IgD-negative memory B cell (primary cell): Measurements from ENCODE around the gene LGALS3. TPM values are rescaled to one million over a fixed set of nuclear protein-coding genes. Genes with fewer than 3 reads are reported as not detected.
A peak's percentile ranks its signal among the peaks of the same experiment; 100 is the strongest.

Source experiments
- H3K27ac Mint-ChIP-seq, 3 donors: one replicate each; pipeline ENCODE4 v1.8.0; 2020 to 2022; ENCODE audit warnings: mild to moderate bottlenecking in 3 of 3, mixed read lengths in 3 of 3, moderate library complexity in 1 of 3
- H3K27me3 Mint-ChIP-seq: one replicate; pipeline ENCODE4 v1.8.0; 2021; ENCODE audit warnings: mixed read lengths
- H3K36me3 Mint-ChIP-seq: one replicate; pipeline ENCODE4 v1.8.0; 2020; ENCODE audit warnings: mild to moderate bottlenecking, mixed read lengths
- H3K4me1 Mint-ChIP-seq, 3 donors: one replicate each; pipeline ENCODE4 v1.8.0; 2020 to 2022; ENCODE audit warnings: mixed read lengths in 3 of 3, mild to moderate bottlenecking in 1 of 3
- H3K4me3 Mint-ChIP-seq, 4 donors: one replicate each; pipeline ENCODE4 v1.8.0; 2020 to 2022; ENCODE audit warnings: mild to moderate bottlenecking in 4 of 4, mixed read lengths in 4 of 4, moderate library complexity in 3 of 4
- H3K9me3 Mint-ChIP-seq, 3 donors: one replicate each; pipeline ENCODE4 v1.8.0; 2020 to 2021; ENCODE audit warnings: mixed read lengths in 3 of 3, mild to moderate bottlenecking in 1 of 3
- polyA plus RNA-seq: library from polyadenylated mRNA; unstranded; fragments of 300-500 nt; fragmentation: Illumina TruSeq; gene quantifications from one replicate; pipeline ENCODE4 v1.2.3, GENCODE V29; 2021

LGALS3 gene
- polyA plus RNA-seq, 1 donor from 2014 or later: 7.6 TPM

DNA sequence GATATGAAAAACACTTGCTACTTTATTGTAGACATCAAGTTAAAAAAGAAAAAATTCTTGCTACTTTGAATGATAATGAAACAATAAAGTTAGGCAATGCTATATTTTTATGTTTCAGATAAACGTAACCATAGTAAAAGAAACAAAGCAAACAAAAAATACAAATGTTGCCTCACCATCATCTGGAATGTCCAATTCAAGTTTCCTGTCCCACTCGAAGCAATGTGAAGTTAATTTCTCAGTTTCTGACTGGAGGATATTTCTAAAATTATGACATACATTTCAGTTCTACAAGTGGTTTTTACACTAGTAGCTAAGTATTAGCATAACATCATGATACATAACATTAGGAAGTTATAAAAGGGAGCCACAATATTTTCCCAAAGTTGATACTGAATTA is 41.5 kb downstream of the LGALS3 start:
- no peaks in the 10 kb centered on the region for H3K9me3 Mint-ChIP-seq
- no peak overlapping the region for H3K4me3 Mint-ChIP-seq
- no peaks in the 10 kb centered on the region for H3K4me1 Mint-ChIP-seq
- H3K27ac Mint-ChIP-seq: no peak overlapping the region
- H3K36me3 Mint-ChIP-seq: no peaks in the 10 kb centered on the region
- no peaks in the 10 kb centered on the region for H3K27me3 Mint-ChIP-seq

GRCh38 chr14:55180006-55180405 is 51.0 kb downstream of the LGALS3 start:
- H3K27me3 Mint-ChIP-seq: no peaks in the 10 kb centered on the region
- no peaks in the 10 kb centered on the region for H3K36me3 Mint-ChIP-seq
- peak overlapping the region in 1 of 4 donors; percentile 82 for H3K4me3 Mint-ChIP-seq

DNA sequence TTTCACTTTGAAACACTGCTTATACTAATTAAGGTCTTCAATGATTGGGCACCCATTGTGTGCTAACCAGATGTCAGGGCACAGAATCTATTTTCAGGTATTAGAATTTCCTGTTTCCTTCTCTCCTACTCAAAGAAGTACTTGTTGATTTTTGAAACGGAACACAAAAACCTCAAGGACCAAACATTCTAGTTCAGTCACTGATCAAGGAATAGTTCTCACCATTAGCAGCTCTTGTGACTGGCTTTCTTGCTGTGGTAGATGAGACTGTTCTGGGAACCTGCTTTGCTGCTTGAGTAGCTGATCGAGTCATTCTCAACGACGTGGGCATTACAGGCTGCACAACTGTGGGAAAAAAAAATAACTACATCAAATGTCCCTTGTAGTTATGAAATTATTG is 51.4 kb downstream of the LGALS3 start:
- H3K27me3 Mint-ChIP-seq: no peaks in the 10 kb centered on the region
- H3K27ac Mint-ChIP-seq: peak overlapping the region in 1 of 3 donors; percentile 8
- no peaks in the 10 kb centered on the region for H3K36me3 Mint-ChIP-seq
- H3K4me1 Mint-ChIP-seq: peaks cover 9 to 18% (median 10%) of the 10 kb centered on the region in 3 donors
- H3K9me3 Mint-ChIP-seq: no peaks in the 10 kb centered on the region
- peak overlapping the region in 1 of 4 donors; percentile 82 for H3K4me3 Mint-ChIP-seq

More at GRCh38 chr14:55180006-55180405, 51.0 kb downstream of the LGALS3 start:
- H3K27ac Mint-ChIP-seq: peak overlapping the region in 1 of 3 donors; percentile 8
- H3K9me3 Mint-ChIP-seq: no peaks in the 10 kb centered on the region
- H3K4me1 Mint-ChIP-seq: peaks cover 9 to 18% (median 10%) of the 10 kb centered on the region in 3 donors

- H3K4me3 Mint-ChIP-seq: peak overlapping the region in 1 of 4 donors; percentile 54
- peaks cover 5 to 16% (median 10%) of the 10 kb centered on the region in 3 donors for H3K4me1 Mint-ChIP-seq
- H3K27ac Mint-ChIP-seq: no peak overlapping the region
- H3K27me3 Mint-ChIP-seq: no peaks in the 10 kb centered on the region
- H3K9me3 Mint-ChIP-seq: no peaks in the 10 kb centered on the region
- H3K36me3 Mint-ChIP-seq: no peaks in the 10 kb centered on the region
Measured at GRCh38 chr14:55188686-55189295, 59.7 kb downstream of the LGALS3 start.

- Mint-ChIP-seq H3K27me3 (no peaks in the 10 kb centered on the region), H3K9me3 (no peaks in the 10 kb centered on the region), H3K4me1 (peaks cover 5 to 16% (median 10%) of the 10 kb centered on the region in 3 donors), H3K36me3 (no peaks in the 10 kb centered on the region), H3K27ac (no peak overlapping the region), H3K4me3 (peak overlapping the region; percentile 67 to 96 (median 94))
Measured at GRCh38 chr14:55190906-55191202, 61.8 kb downstream of the LGALS3 start.

DNA sequence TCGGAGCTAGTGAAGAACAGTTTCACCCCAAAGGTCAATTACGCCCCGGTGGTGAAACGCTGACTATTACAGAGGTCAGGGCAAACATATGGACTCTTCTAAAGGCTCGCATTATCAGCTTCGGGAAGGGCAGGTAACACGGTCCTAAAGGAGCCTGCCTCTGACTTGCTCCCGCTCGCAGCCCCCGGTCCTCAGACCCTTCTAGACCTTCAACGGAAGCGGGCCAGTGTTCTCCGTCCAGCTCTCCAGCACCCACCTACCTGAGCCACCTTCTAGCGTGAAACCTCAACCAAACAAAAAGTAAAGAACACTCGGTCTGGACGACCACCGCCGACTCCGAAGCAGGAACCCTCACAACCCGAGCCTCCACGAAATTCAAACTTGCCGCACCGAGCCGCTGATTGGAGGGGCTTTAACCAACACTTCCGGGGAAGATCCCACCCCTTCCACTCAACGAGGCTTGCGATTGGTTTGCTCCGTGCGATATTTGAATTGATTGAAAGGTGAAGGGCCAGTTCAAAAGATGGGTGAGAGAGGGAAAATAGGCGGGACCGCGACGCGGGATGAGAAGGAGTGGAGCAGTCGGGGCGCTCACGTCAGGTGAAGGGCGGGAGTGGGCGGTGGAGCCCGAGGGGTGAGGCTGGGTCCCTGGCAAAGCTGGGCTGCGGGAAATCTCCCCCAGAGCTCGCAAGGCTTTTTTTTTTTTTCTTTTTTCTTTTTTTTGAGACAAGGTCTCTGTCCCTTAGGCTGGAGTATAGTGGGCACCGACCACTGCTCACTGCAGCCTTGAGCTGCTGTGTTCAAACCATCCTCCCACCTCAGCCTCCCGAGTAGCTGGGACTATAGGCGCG is 62.4 kb downstream of the LGALS3 start, which contains the start of gene DLGAP5:
Gene DLGAP5, minus strand, starts transcription at position 383 of the 851 bp plus-strand sequence. CDS start 2,406 bp downstream, outside the sequence.
- H3K4me1 Mint-ChIP-seq: peaks cover 5 to 16% (median 10%) of the 10 kb centered on the region in 3 donors
- H3K27me3 Mint-ChIP-seq: no peaks in the 10 kb centered on the region
- H3K4me3 Mint-ChIP-seq: peak within 1 kb of the TSS; percentile 82 to 96 (median 94)
- no peaks in the 10 kb centered on the region for H3K36me3 Mint-ChIP-seq
- H3K27ac Mint-ChIP-seq: peak within 1 kb of the TSS; percentile 19 to 78 (median 44)
- no peaks in the 10 kb centered on the region for H3K9me3 Mint-ChIP-seq

GRCh38 chr14:55192054-55192621 is 63.1 kb downstream of the LGALS3 start:
- Mint-ChIP-seq H3K27me3 (no peaks in the 10 kb centered on the region), H3K36me3 (no peaks in the 10 kb centered on the region), H3K4me3 (peak overlapping the region; percentile 82 to 96 (median 94)), H3K9me3 (no peaks in the 10 kb centered on the region), H3K27ac (peak overlapping the region in 2 of 3 donors; percentile 19 to 47), H3K4me1 (peaks cover 5 to 14% (median 10%) of the 10 kb centered on the region in 3 donors)

DNA sequence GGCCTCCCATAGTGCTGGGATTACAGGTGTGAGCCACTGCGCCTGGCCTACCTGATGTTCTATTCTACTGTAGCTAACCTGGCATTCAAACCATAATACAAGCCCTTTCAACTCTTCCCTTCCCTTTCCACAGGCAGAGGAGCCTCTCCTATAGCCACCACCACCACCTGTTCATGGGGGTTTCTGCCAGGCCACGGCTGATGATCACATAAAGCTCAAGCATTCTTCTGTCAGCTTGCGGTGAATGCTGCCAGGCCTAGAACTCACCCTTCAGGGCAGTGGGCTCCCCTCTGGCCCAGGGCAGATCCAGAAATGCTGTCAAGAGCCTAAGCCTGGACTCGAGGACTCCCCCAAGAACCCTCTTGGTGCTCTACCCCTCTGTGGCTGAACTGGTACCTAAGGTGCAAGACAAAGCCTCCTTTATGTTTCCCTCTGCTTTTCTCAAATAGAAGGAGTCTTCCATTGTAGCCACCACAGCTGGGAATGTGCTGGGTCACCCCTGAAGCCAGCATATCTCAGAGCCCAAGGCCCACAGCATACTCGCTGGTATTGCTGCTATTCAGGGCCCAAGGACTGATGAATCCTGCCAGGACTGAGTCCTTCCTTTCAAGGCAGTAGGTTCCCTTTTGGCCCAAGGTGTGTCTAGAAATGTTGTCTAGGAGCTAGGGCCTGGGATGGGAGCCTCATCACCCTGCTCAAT is 65.8 kb downstream of the LGALS3 start:
- Mint-ChIP-seq H3K9me3 (no peaks in the 10 kb centered on the region), H3K4me1 (peaks cover 5 to 14% (median 10%) of the 10 kb centered on the region in 3 donors), H3K27me3 (no peaks in the 10 kb centered on the region), H3K27ac (no peak overlapping the region), H3K36me3 (no peaks in the 10 kb centered on the region), H3K4me3 (peak overlapping the region in 1 of 4 donors; percentile 16)

Other genes starting within 250 kb of the LGALS3 start
- 12.9 TPM for gene GCH1, start 226.4 kb upstream of the LGALS3 start, polyA plus RNA-seq
- gene WDHD1, start 102.2 kb upstream of the LGALS3 start, polyA plus RNA-seq: 3.9 TPM
- gene SOCS4, start 102.0 kb upstream of the LGALS3 start, polyA plus RNA-seq: 2.2 TPM
- 119 TPM for gene MAPK1IP1L, start 77.6 kb upstream of the LGALS3 start, polyA plus RNA-seq
- gene DLGAP5, start 62.3 kb downstream of the LGALS3 start, polyA plus RNA-seq: not detected
- gene FBXO34, start 142.2 kb downstream of the LGALS3 start, polyA plus RNA-seq: 23.7 TPM